Smooth muscle cell (in vitro differentiated cells): ENCODE data around the gene TRIM34. TPM values are rescaled to one million over a fixed set of nuclear protein-coding genes. Genes with fewer than 3 reads are reported as not detected.
A peak's percentile ranks its signal among the peaks of the same experiment; 100 is the strongest.

Experiments
- DNase-seq: peaks from one replicate; lab custom pipeline; 2025; ENCODE audit not compliant: unreplicated experiment; lab: John Stamatoyannopoulos, UW
- H2AFZ ChIP-seq: fragments of 200-600 bp; sonication (generic); 2 replicates; pipeline ENCODE4 v1.6.0; 2016; ENCODE audit warnings: antibody characterized with exemption, low read depth, mild to moderate bottlenecking
- H3F3A ChIP-seq: fragments of 200-600 bp; sonication (generic); 2 replicates; pipeline ENCODE4 v1.6.0; 2017; ENCODE audit warnings: antibody characterized with exemption, low read depth
- H3K27ac ChIP-seq: fragments of 200-600 bp; sonication (generic); 2 replicates; pipeline ENCODE4 v1.5.1; 2016; ENCODE audit warnings: low read depth, mild to moderate bottlenecking
- H3K27me3 ChIP-seq: fragments of 200-600 bp; sonication (generic); 2 replicates; pipeline ENCODE4 v1.6.1; 2016; ENCODE audit warnings: low read depth, mild to moderate bottlenecking
- H3K36me3 ChIP-seq: fragments of 200-600 bp; sonication (generic); 2 replicates; pipeline ENCODE4 v1.5.1; 2016; ENCODE audit warnings: low read depth
- H3K4me1 ChIP-seq: fragments of 200-600 bp; sonication (generic); 2 replicates; pipeline ENCODE4 v1.5.1; 2016; ENCODE audit warnings: low read depth
- H3K4me2 ChIP-seq: fragments of 200-600 bp; sonication (generic); 2 replicates; pipeline ENCODE4 v1.6.0; 2016; ENCODE audit warnings: mild to moderate bottlenecking
- H3K4me3 ChIP-seq: fragments of 200-600 bp; sonication (generic); 2 replicates; pipeline ENCODE4 v1.5.1; 2016; ENCODE audit warnings: mild to moderate bottlenecking
- H3K79me2 ChIP-seq: fragments of 200-600 bp; sonication (generic); 2 replicates; pipeline ENCODE4 v1.6.0; 2016; ENCODE audit warnings: low read depth, mild to moderate bottlenecking
- H3K9ac ChIP-seq: fragments of 200-600 bp; sonication (generic); 2 replicates; pipeline ENCODE4 v1.6.0; 2016; ENCODE audit warnings: low read depth
- H3K9me3 ChIP-seq: fragments of 200-600 bp; sonication (generic); replicated peaks from 2 replicates; pipeline ENCODE4 v1.5.1; 2016; ENCODE audit warnings: low read depth
- H4K20me1 ChIP-seq: fragments of 200-600 bp; sonication (generic); 2 replicates; pipeline ENCODE4 v1.6.0; 2016; ENCODE audit warnings: low read depth
- CTCF ChIP-seq: fragments of 200-600 bp; sonication (generic); IDR thresholded peaks from 2 replicates; pipeline ENCODE4 v1.5.1; 2017; ENCODE audit warnings: borderline replicate concordance, mild to moderate bottlenecking, antibody characterized with exemption; ENCODE audit not compliant: insufficient read depth, poor library complexity, severe bottlenecking
- WGBS: methylation state at CpG from one replicate; pipeline ENCODE4 v1.1.7; 2016; ENCODE audit warnings: low lambda C conversion rate; 5-methylcytosine and 5-hydroxymethylcytosine counted together
- polyA plus RNA-seq: library from polyadenylated mRNA; unstranded; fragments of >200 nt; fragmentation: Nextera tagmentation; extraction: Ambion mirVana; gene quantifications from 2 replicates; pipeline ENCODE4 v1.2.1, GENCODE V29; 2016
- total RNA-seq: library from RNA; depleted of rRNA; stranded (reverse); fragments of >200 nt; gene quantifications from 2 replicates; pipeline ENCODE4 v1.2.3, GENCODE V29; 2014

TRIM34 gene
- total and polyA plus RNA-seq, 2 experiments from 2014 or later: 4.1 to 6.7 TPM

- H3K9me3 ChIP-seq: no peaks in the 10 kb centered on the region
- H3K36me3 ChIP-seq: no peaks in the 10 kb centered on the region
- H3F3A ChIP-seq: peaks cover 12% of the 10 kb centered on the region
- peak overlapping the region; percentile 27 for H3K4me2 ChIP-seq
- H3K9ac ChIP-seq: peak overlapping the region; percentile 32
- WGBS: 50% methylated on average over 3 of the region's 3 CpGs
- H3K27ac ChIP-seq: peak overlapping the region; percentile 88
- no peak overlapping the region for H3K4me3 ChIP-seq
- TF ChIP-seq CTCF: no peak
- no peak for DNase-seq
- H4K20me1 ChIP-seq: no peaks in the 10 kb centered on the region
- H3K4me1 ChIP-seq: peaks cover 12% of the 10 kb centered on the region
- H3K27me3 ChIP-seq: no peaks in the 10 kb centered on the region
- no peak overlapping the region for H2AFZ ChIP-seq
- H3K79me2 ChIP-seq: no peaks in the 10 kb centered on the region
These were observed 6.0 kb upstream of the TRIM34 start for GRCh38 chr11:5618807-5619206.

GRCh38 chr11:5620651-5621521 lies 3.9 kb upstream of the TRIM34 start:
- WGBS: 14% methylated on average over 3 of the region's 3 CpGs
- Histone ChIP-seq H3K4me2 (peak overlapping the region; percentile 67), H4K20me1 (no peaks in the 10 kb centered on the region), H3K9ac (peak overlapping the region; percentile 65), H3K4me3 (peak overlapping the region; percentile 4), H2AFZ (peak overlapping the region; percentile 9), H3F3A (peaks cover 12% of the 10 kb centered on the region), H3K79me2 (no peaks in the 10 kb centered on the region), H3K27ac (peak overlapping the region; percentile 88), H3K27me3 (no peaks in the 10 kb centered on the region), H3K4me1 (peaks cover 14% of the 10 kb centered on the region), H3K9me3 (no peaks in the 10 kb centered on the region), H3K36me3 (no peaks in the 10 kb centered on the region)
- TF ChIP-seq CTCF: no peak
- no peak for DNase-seq

GRCh38 chr11:5621580-5621979 lies 3.2 kb upstream of the TRIM34 start:
- H2AFZ ChIP-seq: no peak overlapping the region
- DNase-seq: no peak
- peaks cover 14% of the 10 kb centered on the region for H3K4me1 ChIP-seq
- no peaks in the 10 kb centered on the region for H4K20me1 ChIP-seq
- no peak overlapping the region for H3K4me3 ChIP-seq
- H3K4me2 ChIP-seq: peak overlapping the region; percentile 67
- TF ChIP-seq CTCF: no peak
- no peaks in the 10 kb centered on the region for H3K36me3 ChIP-seq
- no peaks in the 10 kb centered on the region for H3K79me2 ChIP-seq
- peak overlapping the region; percentile 65 for H3K9ac ChIP-seq
- H3F3A ChIP-seq: peaks cover 12% of the 10 kb centered on the region
- H3K9me3 ChIP-seq: no peaks in the 10 kb centered on the region
- H3K27me3 ChIP-seq: no peaks in the 10 kb centered on the region
- peak overlapping the region; percentile 88 for H3K27ac ChIP-seq

GRCh38 chr11:5622802-5623201 lies 2.0 kb upstream of the TRIM34 start:
- Histone ChIP-seq H3F3A (peaks cover 12% of the 10 kb centered on the region), H3K9me3 (no peaks in the 10 kb centered on the region), H3K79me2 (no peaks in the 10 kb centered on the region), H2AFZ (no peak overlapping the region), H3K4me1 (peaks cover 14% of the 10 kb centered on the region), H3K27ac (no peak overlapping the region), H3K9ac (no peak overlapping the region), H3K4me2 (no peak overlapping the region), H3K36me3 (no peaks in the 10 kb centered on the region), H3K4me3 (no peak overlapping the region), H3K27me3 (no peaks in the 10 kb centered on the region), H4K20me1 (no peaks in the 10 kb centered on the region)
- no peak for TF ChIP-seq CTCF
- DNase-seq: no peak
- 97% methylated on average over 3 of the region's 3 CpGs for WGBS
